T-helper 2 cell (primary cell): Measurements from ENCODE around the gene CELA1.

Experiments used
- DNase-seq, 5 experiments: peaks; one replicate each; pipeline versions ENCODE4 v3.0.0 to v3.0.0-alpha.2; 2012 to 2022

CELA1 gene

DNA sequence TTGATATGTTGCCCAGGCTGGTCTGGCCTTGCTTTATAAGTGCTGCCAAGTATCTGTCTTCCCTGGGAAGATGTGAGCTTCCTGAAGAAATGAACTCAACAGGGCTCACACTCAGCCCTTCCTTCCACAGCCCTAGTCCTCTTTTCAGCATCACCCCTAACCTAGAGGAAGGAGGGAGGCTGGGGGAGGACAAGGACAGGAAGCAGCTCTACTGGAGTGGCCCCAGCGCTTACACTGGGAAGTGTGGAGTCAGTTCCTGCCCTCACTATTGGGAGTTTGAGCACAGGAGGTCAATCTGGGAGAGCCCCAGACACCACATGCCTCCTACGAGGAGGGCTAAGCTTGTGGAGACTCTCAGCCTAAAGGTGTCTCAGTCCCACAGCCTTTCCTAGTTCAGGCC is 27.9 kb upstream of the CELA1 start:
- DNase-seq, result no peak

DNA sequence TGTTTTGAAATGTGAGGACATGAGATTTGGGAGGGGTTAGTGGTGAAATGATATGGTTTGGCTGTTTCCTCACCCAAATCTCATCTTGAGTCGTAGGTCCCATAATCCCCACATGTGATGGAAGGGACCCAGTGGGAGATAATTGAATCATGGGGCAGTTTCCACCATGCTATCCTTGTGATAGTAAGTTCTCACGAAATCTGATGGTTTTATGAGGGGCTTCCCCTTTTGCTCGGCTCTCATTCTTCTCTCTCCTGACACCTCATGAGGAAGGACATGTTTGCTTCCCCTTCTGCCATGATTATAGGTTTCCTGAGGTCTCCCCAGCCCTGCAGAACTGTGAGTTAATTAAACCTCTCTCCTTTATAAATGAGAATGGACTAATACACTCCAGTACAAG is 26.7 kb upstream of the CELA1 start:
- no peak for DNase-seq

DNA sequence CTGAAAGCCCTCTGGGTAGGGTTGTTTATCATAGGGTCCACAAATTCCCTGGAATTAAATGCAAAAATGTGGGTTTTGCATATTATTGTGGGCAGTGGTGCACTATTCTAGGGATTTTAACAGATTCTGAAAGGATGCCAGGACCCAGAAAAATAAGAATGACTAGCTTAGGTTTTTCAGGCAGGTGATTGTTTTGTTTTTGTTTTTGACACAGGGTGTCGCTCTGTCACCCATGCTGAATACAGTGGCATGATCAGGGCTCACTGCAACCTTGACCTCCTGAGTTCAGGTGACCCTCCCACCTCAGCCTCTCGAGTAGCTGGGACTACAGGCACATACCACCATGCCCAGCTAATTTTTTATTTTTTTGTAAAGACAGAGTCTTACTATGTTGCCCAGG is 25.5 kb upstream of the CELA1 start:
- no peak for DNase-seq

DNA sequence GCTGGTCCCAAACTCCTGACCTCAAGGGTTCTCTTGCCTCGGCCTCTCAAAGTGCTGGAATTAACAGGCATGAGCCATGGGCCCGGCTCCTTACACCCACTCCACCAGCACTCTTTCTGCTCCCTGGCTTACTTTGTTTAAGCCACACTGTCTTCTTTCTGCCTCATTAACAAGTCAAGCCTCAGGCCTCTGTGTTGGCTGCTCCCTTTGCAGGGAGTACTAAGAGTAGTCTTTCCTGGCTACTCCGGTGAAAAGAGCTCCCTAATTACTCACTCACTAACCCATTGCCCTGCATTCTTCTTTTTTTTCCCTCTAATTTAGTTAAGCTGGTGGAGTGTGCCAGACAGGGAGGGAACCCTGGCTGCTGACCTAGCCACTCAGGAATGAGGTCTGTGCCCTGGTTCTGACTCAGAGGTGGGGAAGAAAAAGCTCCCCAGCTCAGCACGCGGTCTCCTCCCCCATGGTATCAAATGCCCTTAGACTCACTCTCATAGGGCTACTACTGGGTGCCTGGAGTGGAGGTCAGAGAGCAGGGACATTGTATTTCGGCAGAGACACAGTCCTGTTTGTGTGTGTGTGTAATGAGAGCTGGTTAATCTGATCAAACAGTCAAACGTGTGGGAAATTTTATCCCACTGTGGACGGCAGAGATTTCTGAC is 24.9 kb upstream of the CELA1 start:
- DNase-seq, result no peak

DNA sequence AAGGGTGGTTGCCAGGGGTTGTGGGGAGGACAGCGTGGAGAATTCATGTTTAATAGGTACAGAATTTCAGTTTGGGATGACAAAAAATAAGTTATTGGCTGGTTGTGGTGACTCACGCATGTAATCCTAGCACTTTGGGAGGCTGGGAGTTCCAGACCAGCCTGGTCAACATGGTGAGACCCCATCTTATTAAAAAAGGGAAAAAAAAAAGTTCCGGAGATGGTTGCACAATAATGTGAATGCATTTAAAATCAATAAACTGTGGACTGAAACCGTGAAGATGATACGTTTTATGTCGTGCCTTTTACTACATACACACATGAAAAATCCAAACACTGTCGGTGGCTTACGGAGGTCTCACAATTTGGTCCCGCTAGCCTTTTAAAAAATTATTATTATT is 24.2 kb upstream of the CELA1 start:
- DNase-seq, result no peak

DNA sequence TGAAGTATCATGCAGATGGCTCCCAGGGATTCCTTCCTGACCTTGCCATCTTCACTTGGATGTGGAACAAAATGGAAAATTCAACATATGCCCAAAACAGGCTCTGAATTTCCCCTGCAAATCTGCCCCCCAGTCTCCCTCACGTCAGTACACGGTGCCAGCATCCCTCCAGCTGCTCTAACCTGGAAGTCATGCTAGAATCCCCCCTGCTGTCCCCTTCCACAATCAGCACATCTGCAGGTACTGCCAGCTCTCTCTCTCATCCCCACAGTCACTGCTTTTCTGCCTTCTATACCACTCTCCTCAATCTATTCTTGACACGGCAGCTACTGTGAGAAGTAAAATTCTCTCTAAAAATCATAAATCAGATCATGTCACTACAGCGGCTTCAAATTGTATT is 23.1 kb upstream of the CELA1 start:
- DNase-seq, result no peak

DNA sequence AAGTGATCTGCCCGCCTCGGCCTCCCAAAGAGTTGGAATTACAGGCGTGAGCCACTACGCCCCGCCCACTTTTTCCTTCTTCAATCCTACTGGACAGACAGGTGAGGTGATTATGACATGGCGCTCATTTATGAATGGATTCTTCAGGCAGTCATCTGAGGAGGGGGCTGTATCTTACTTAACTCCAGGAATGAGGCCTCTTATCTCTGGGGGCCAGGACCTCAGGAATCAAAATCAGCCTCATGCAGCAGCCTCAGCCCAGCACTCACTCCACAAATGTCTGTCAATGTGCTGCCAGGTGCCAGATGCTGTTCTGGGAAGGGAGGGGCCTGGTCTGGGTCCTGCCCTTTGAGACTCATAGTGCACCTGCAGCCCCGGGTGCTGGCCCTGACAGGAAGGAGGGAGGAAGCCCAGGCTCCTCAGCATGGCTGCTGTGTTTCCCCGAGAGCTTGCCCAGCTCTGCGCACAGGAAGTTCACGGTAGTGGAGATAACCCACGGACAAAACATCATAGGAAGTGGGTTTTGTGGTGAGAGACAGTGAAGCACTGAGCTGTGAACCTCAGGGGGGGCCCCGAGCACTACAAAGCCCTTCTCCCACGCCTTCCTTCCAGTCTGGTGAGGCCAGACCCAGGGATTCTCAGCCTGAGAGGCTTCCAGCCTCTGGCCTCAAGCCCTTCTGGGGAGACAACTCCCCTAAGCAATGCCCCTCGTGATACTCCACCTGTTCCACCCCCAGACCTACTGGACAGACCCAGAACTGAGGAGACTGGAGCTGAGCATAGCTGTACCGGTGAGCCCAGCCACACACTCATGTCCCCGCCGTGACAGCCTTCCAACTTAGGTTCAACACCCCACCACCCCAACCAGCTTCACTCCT is 22.4 kb upstream of the CELA1 start:
- DNase-seq, result peak; percentile 67 to 99 (median 88)

DNA sequence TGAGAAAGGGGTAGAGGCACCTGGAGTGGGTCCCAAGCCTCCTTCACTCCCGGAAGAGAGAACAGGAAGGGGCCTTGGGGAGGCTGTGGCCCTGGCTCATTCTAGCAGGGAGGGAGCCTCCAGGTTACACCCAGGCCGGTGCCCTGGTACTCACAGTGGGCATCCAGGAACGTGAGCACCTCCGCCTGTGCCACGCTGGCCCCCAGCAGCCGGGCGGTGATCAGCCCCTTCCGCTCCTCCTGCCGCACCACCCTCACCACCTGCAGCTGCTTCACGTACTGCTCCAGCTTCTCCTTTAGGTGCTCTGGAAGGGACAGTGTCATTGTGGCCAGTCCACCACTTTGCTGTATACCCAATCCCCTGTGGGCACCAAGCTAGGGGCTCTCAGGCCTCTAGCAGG is 18.8 kb upstream of the CELA1 start:
- DNase-seq, result no peak

DNA sequence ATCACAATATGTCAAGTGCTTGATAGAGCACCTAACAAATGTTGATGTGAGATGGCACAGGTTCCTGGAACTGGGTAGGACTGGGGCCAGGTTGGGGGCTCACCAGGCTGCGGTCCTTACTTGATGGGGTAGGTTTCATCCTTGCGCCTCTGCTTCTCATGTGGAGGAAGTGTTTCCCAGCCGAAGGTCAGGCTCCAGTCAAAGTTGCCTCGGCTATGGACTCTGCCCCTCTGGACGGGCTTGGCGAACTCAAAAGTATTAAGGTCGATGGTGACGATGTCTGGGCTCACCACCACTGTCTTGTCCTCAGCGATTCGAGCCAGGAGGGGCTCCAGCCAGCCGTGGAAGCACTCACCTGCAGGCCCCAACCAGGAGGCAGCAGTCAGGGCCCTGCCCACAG is 17.5 kb upstream of the CELA1 start:
- DNase-seq, result no peak

DNA sequence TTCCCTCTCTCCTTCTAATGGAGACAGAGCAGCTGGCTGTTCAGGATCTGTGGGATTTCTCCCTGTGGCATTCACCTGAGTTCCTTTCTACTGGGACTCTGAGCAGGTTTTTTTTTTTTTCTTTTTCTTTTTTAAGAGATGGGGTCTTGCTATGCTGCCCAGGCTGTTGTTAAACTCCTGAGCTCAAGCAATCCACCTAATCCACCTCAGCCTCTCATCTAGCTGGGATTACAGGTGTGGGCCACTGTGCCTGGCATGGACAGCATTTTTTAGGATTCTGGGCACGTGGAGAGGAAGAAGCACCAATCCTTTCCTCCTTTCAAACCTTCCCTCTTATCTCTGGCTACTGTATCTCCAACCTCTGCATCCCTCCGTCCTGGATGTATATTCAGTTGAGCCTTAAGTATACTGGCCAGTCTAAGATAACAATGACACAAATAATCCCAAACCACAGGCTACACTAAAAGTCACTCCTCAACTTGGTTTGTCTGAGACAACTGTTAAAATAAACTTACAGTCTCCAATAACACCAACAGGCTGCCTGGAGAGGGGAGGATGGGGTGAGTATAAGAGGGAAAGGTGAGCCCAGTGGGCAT is 16.4 kb upstream of the CELA1 start:
- no peak for DNase-seq

DNA sequence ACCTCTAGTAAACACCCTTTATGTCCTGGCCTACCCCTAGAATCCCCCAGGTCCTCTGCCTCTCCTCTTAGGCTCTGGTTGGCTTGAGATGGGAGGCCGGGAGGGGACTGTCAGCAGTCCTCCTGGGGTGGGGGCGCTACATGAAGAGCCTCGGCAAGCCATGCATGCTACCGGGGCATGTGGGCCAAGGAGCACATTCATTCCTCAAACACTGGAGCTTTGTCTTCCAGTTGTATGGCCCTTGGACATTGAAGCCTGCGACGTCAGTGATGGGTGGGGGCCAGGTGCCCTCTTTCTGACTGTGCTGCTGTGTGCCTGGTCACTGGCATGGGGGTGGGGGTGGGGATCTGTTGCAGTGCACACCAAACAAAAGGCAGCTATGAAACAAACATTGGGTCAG is 15.8 kb upstream of the CELA1 start:
- DNase-seq, result no peak

DNA sequence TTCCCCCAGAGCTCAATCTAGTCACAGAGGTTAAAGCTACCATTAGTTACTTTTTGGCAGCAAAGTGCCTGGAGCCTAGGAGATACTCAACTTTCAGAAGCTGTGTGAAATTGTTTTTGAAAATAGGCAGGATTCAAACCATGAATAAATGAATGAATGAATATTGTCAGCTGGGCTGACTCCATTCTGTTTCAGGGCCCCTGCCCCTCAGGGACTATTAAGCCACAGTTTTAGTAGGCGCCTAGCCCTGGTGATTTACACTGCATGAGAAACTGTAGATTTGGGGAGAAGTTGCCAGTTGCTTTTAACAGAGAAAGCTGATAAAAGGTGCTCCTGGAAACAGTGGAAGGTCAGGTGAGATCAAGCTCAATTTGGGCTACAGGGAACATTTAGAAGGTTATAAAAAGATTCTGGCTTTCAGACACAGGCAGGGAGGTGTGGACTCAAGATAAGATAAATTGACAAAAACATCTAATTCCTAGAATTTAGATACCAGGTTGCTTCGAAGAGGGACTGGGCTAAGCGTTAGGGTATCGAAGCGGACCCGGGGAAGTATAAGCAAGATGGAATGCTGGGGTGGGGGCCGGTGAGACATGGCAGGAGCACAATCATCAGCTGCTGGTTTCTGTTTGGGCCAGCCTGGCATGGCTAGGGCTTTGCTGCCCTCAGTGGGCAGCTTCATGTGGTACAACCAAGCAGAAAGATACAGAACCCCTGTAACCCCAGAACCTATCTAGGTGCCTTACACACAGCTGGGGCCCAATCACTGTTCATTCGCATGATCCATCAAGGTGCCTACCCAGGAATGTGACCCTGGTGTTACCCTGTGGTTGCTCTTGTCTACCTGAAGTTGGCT is 14.9 kb upstream of the CELA1 start:
- no peak for DNase-seq

DNA sequence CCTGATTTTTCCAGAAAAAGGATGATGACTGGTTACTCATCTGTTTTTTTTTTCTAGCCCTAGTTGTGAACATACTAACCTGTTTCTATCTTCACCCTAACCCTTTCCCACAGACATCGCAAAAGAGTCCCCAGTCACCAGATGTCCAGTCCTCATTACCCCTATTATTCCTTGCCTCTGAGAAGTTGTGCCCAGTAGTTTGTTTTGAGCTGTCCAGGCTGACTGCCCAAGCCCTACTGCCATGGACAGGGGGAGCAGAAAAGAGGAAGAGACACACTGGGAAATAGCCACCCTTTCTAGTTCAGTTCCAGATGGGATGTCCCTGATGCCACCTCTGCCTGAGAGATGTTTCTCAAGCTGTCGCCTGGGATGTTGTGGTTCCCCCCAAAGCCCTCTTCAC is 13.8 kb upstream of the CELA1 start:
- no peak for DNase-seq

DNA sequence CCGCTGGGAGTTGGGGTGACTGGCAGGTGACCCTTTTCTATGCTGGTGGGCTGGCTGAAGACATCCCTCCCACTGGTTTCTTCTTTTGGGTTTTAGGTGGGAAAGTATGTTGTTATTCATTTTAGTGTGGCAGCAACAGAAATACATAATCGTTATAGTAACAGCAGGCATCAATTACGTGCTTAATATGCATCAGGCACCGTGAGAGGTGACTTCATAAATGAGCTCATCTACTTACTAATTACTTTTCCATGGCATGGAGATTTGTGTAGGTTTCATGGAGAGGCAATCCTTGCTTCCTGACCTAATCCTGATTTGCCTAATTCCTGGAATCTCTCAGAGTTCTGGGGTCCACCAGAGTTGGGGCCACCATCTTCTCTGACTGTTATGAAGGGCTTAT is 13.4 kb upstream of the CELA1 start:
- DNase-seq, result no peak

DNA sequence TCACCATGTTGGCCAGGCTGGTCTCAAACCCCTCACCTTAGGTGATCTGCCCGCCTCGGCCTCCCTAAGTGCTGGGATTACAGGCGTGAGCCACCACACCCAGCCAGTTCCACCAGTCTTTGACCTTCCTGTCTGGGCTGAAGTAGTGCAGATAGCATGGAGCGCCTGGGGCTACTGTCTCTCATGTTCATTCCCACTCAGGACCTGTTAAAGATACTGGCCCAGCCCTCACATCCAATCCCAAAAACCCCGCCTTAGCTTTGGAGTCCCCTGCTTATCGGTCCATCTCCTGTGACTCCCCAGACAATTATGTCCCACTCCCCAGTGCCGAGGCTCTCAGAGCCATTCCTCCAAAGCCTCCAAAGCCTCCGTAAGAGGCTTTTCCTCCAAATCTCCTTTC is 12.0 kb upstream of the CELA1 start:
- no peak for DNase-seq

DNA sequence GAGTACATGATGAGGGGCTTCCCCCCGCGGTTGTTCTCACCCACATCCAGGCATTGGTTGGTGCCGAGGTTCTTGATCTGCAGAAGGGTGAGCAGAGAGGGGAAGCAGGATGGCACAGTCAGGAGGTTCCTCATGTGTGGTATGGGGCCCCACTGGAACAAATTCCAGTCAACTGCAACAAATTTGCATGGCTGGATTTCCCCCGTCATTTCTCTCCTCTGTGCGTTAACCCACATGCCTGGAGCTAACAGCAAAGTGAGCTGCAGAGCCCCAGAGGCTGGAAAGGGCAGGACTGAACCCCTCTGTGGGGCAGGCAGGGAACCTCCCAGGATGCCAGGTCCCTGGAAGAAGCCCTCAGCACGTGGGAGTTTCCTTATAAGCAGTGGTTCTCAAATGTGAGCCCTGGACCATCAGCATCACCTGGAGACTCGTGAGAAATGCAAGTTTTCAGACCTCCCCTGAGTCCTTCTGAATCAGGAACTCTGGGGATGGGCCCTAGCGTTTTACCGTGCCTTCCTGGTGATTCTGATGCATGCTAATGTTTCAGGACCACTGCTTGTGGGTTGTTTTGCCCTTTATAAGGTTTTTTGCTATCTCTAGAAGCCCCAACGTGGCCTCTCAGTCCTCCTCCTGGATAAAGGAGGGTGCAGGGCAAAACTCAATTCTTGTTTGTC is 11.0 kb upstream of the CELA1 start:
- DNase-seq, result peak in 1 of 5 experiments; percentile 18

DNA sequence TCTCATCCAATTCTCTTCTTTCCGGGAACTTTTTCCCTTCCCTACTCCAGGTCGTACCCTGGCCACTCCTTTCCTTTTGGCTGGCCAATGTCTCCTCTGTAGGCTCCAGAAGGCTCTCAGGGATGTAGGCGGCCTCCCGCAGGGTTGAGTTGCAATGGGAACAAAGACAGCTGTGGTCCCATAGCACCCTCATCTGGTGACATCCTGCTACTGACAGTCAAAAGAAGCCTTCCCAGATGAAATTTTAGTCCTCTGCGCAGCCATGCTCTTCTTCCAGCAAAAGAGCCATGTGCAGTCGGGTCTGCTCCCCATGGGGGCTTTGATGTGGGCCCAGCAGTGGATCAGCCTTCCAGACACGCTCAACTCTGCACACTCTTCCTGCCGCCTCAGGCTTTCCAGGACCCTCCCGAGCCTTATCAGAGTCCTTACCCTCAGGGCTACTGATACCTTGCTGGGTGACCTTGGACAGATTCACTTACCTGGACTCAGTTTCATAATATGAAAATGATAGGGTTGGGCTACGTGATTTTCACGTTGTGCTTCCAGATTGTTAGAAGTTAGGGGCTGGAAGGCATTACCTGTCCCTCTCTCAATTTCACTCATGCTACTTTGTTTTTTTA is 5.5 kb upstream of the CELA1 start:
- DNase-seq, result peak in 3 of 5 experiments; percentile 16 to 49 (median 20)

DNA sequence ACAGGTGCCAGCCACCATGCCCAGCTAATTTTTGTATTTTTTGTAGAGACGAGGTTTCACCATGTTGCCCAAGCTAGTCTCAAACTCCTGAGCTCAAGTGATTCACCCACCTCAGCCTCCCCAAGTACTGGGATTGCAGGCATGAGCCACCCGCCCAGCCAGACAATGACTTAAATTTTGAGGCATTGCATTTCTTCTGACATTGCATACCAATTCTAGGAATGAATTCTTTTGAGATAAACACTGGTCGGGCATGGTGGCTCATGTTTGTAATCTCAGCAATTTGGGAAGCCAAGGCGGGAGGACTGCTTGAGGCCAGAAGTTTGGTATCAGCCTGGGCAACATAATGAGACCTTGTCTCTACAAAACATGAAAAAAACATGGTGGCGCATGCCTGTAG is 2.5 kb upstream of the CELA1 start:
- DNase-seq, result no peak

DNA sequence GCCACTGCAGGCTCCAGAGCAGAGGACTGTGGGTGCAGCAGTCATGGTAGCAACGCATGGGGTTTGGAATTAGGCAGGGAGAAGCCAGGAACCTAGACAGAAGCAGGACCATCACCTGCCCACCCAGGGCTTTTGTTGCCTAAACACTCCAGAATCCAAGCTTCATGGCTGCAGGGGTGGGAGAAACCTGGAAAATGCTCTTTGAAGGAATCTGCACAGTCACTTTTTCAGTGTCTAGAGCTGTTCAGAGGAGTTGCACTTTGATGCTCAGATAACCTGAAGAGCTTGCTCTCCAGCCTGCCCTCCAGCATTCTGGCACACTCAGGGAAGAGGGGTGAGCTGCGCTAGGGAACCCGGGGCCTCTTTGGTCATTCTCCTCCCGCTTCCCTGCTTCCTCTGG is 1.6 kb upstream of the CELA1 start:
- no peak for DNase-seq

DNA sequence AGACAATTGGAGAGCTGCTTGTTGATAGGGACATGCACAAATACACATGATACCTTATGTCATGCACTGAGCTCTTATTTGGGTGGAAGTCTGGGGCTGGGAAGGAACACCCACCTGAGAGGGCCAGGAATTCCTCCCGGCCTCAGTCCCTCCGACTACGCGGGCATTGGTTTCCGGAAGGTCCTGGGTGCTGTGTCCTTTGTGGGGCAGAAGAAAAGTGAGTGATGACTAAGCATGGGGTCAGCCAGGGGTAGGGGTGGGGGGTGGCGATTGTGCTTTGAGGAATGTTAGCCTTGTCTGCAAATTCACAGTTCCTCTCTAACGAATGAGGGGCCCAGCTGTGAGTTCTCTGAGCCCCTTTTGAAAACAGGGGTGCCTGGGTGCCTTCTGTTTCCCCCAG is 798 bp downstream of the CELA1 start:
- DNase-seq, result no peak

DNA sequence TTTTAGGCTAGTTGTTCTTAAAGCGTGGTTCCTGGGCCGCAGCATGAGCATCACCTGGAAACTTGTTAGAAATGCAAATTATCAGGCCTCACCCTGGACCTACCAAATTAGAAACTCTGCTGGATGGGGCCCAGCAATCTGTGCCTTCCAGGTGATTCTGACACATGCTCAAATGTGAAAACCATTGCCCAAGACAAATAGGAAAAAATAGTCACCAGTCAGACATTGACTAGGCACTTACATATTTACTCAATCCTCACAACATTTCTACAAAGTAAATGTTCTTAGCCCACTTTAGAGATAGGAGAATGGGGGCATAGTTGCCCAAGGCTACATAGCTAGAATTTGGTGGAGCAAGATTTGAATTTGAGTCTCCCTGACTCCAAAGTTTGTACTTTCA is 3.3 kb downstream of the CELA1 start:
- DNase-seq, result no peak

DNA sequence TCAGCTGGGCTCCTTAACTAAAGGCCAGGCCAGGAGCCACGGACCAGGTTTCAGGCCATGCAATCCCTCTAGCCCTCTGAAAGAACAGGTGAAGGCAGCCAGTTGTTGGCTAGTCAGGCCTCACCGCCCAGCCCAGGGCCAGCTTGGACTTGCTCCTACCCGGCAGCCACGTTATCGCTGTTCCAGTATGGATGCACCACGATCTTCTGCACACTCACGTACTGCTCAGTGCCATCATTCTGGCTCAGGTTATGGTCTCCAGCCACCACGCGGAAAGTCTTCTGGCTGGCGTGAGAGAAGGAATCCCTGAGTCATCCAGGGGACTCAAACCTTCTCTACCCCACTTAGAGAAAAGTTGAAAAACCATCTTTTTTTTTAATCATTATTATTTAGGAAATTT is 4.1 kb downstream of the CELA1 start:
- no peak for DNase-seq
